GM21360 (cell line): ENCODE measurements around the gene PLEKHG3.

Source experiments
- ATAC-seq: cut with Tn5 transposase; IDR thresholded peaks from one replicate; pipeline ENCODE4 v1.9.1; 2021; ENCODE audit warnings: mild to moderate bottlenecking, moderate library complexity; ENCODE audit not compliant: unreplicated experiment

PLEKHG3 gene

DNA sequence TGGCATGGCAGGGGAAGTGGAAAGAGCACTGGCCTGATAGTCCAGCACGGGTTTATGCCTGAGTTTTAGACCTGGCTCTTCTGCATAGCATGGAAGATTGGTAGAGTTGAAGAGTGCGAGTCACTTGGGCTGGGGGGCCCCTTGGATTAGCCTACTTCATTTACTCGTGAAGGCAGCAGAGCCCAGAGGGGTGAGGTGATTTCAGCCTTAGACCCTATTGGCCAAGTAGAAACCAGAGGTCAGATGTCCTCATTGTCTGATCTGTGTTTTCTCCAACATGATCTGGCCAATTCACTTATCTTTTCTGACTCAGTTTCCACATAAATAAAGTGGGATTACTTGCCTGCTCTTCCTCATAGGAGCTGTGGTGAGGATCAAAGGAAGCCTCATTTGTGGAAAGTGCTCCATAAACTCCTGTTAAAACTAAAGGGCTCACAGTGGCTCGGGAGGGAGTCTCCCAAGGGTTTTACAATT, 1.9 kb downstream of the PLEKHG3 start:
- no peak for ATAC-seq

DNA sequence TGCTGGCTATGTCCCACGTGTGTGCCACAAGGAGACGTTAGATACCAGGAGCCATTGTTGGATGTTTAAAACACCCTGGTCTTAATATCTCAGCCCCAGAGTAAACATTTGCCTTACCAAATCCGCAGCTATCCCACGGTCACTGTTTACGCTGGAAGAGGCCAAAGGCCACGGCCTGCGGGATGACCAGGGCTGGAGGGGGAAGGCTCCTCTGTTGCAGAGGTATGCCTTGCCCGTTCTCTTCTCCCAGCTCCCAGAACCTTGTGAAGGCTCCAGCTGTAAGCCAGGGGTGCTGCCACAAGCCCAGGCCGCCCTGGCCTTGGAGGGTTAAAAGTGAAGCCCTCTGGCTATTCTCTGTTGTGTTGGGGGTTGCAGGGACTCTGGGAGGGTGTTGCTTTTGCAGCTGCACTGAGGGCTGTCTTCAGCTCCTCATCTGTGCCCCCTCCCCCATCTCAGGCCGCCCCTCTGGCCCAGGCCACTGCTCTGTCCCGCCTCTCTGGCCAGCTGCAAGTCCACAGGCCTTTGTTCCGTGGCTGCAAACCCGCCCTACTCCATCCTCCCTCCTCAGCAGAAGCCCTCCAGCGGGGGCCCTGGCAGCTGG, 2.5 kb downstream of the PLEKHG3 start:
- no peak for ATAC-seq

DNA sequence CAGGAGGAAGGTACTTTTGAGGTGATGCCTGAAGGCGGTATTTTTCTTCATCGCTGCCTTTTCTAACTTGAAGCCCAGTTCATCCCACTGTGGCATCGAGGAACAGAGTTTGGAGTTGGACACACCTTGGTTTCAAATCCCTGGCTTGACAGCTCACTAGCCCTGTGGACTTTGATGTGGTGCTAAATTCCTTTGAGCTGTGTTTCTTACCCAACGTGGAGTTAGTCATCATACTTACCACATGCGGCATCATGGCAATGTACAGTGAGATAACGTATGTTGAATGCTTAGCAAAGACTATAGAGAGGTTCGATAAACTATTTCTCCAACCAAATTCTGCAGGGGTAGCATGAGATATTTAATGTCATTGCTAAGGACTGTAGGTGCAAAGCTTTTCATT, 3.4 kb downstream of the PLEKHG3 start:
- no peak for ATAC-seq

GRCh38 chr14:64708148-64709004, 4.2 kb downstream of the PLEKHG3 start:
- ATAC-seq = no peak

- ATAC-seq = no peak
These were observed 4.9 kb downstream of the PLEKHG3 start for GRCh38 chr14:64709126-64709525.

DNA sequence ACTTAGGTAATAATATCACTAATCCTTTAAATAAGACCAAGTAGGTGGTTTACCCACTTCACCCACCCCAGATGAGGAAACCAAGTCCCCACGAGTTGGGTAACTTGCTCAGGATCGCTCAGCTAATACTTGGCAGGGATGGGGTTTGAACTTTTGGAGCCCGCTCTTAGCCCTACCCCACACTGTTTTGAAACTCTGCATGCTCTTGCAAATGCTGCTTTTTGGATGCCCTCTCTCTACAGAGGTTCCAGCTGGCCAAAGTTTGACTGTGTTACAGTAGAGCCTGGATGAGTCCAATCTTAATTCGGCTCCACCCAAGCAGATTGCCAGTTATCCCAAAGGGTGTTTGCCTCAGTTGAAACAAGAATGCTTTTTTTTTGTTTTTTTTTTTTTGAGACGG, 6.8 kb downstream of the PLEKHG3 start:
- no peak for ATAC-seq

DNA sequence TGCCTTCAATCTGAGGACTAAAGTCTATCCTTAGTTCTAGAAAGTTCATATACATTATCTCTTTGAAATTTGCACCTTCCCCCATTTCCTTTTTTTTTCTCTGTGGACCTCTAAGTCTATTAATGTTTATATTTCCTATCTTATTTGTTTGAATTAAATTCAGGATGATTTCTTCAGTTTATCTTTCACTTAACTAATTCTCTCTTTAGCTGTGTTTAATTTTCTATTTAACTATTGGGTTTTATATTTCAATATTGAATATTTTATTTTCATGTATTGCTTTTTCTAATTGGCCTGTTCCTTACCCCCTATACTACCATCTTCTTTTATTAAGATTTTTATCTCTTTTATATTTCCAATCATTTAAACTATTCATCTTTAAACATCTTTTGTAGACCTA, 9.5 kb downstream of the PLEKHG3 start:
- no peak for ATAC-seq

- ATAC-seq = no peak
These were observed 10.3 kb downstream of the PLEKHG3 start for GRCh38 chr14:64714432-64715025.

DNA sequence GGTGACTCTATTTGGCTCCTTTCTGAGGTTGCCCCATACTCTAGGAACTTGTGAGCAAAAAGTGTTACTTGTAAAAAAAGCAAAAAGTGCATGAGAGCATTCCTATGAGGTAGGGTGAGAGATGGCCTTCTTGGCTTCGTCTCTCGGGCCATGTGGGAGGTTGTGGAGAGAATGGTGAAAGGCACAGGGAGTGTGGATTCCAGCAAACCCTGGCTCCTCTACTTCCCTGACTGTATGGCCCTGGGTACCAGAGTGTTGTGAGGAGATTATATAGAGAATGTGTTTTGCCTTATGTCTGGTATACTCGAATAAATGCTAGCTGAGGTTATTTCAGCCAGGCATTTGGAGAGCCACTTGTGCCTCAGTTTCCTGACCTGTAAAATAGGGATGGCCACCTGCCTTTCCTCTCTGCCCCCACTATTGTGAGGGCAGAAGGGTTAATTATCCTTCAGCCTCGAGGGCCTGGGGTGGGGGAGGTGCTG, 11.0 kb downstream of the PLEKHG3 start:
- no peak for ATAC-seq

DNA sequence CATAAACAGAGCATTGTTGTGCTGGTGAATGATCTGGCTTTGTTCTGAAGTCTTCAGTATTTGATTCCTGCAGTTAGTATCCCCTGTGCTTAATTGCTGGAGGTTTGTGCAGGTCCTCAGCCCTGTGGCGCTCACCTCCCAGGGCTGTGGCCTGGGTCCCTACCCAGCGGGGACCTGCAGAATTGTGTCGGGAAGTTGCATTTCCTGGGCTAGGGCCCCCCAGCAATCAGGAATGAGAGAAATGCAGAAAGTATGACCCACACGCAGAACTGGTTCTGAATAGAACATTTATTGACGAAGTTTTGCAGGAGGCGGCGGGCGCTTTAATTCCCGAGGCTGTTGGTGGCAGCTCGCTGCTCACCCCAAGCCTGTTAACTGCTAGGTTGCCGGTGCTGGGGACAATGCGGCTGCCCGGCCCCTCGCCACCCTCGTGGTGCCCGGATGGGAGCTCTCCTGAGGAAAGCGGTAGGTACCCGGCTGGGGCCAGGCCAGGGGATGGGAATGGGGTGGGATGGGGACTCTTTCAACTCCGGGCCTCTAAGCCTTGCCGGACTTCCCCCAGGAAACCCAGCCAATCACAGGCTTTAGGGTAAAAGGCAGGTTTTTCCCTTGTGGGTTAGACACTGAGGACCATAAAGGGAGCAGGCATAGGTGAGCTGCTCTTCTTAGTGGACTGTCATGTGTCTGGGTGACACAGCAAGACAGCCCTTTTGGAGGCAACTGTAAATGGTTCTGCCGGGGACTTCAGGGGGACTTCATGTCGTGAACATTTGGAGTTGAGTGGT, 11.6 kb downstream of the PLEKHG3 start:
- no peak for ATAC-seq

DNA sequence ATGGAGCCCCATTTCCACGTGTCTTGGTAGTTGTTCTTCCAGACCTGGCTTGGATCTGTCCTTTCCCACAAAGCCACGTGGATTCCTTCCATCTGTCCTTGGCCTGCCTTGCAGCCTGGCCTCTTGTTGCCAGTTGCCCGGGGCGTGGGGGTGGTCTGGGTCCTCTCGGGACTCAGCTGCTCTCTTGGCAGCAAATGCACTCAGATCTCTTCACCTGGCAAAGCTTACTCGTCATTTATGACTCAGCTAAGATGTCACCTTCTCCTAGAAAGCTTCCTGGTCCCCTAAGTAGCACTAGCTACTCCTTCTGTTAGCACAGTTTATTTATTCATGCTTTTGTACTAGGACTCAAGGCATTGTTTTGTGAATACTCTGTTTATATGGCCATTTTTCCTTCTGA, 13.6 kb downstream of the PLEKHG3 start:
- no peak for ATAC-seq

DNA sequence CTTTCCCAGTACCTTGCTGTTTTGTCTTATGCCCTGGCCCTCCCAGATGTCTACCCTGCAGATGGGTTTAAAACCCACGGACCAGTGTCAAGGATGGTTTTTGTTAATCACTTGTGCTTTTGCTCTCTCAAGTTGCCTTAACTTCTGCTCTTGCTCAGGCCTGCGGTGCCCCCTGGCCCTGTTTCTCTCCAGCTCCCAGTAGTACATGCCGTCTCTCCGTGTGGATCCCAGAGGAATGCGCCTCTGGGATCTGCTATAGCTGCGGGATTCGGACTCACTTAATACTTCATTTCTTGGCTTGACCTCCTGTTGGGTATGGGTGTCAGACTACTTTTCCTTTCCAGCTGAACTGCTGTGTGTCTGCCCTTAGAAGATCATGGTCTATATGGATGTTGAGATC, 14.5 kb downstream of the PLEKHG3 start:
- no peak for ATAC-seq

DNA sequence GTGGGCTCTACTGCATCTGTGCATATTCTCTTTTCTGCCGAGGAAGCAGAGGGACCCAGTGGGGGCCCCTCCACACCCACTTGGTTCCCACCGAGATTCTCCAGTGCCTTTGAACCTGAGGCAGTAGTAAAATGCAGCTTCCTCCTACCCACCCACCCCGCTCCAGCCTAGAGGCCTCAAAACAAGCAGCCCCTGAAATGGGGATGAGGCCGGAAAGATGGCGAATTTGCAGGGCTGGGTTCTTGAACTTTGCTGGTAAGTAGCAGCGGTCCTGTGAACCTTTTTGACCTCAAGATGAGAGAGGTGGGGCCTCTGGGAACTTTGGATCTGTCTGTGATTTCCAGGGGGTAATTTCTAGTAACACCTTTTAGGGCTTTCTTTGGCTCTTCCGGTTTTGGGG, 15.4 kb downstream of the PLEKHG3 start:
- ATAC-seq = no peak

DNA sequence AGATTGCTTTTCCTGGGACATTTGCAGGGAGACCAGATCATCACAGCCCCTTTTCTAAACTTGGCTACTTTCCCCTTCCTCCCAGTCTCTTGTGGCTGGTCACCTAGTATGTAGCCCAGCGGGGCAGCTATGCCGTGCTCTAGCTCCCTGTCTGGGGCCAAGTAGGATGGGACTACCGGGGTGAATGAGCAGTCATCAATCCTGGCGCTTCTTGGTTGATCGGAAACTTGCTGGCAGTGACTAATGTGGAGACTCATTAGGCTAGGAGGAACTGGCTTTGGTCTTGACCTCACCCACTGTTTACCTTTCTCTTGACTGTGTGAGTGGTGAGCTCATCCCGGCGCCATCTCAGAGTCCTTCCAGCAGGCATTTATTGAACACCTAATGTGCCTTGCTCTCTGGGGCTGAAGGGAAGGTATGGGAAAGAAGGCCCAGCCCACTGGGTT, 15.9 kb downstream of the PLEKHG3 start:
- ATAC-seq = no peak

GRCh38 chr14:64721391-64721791, 17.2 kb downstream of the PLEKHG3 start:
- ATAC-seq = no peak

DNA sequence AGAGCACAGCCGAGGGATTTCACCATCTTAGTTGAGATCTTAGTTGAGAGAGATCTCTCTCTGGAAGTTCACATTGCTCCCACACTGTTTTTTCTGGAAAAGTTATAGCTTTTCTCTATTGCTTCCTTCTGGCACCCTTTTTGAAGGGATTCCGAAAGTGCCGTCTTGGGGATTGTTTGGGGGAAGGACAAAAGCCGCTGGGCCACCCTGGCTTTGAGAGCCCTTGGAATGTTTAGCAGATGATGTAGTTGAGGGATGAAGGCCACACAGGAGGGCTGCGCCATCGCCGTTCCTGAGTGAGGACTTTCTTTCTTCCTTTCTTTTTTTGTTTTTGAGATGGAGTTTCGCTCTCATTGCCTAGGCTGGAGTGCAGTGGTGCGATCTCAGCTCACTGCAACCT, 17.7 kb downstream of the PLEKHG3 start:
- ATAC-seq = no peak

GRCh38 chr14:64722842-64723447, 18.7 kb downstream of the PLEKHG3 start:
- no peak for ATAC-seq

DNA sequence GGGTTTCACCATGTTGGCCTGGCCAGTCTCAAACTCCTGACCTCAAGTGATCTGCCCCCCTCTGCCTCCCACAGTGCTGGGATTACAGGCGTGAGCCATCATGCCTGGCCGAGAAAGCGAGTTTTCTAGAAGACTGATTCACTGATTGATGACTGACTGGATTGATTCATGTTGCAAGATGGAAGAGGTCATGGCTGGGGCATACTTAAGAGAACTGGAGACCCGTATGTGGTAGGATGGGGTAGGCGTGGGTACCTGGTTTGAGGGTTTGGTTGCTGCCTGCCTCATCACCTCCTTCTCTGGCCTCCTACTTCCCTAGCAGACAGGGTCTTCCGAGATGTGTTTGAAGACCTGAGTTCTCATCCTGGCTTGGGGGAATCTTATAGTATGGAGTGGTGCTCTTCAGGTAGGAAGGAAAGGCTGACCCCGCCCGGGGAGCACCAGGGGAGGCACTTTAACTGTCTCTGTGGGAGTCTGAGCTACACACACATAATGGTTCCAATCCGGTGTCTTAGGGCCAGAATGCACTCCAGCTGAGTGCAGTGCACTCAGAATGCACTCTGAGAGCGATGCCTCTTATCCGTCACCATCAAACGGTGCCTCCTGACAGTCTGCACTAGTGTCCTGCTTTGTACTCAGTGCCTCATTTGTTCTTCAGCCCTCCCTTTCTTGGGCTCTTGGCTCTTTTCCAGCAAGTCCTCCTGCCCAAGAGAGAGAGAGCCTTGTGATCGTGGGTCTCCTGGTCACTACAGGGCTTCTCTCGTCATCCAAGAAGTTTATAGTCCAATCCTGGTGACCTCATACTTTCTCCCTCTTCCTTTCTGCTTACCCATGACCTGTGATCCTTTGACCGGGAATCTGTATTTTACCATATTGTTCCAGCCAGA, 19.7 kb downstream of the PLEKHG3 start:
- ATAC-seq = no peak

- no peak for ATAC-seq
These were observed 20.3 kb downstream of the PLEKHG3 start for GRCh38 chr14:64724578-64724930.
